Measurements from ENCODE around the gene KLHL1.

Gene KLHL1

GRCh38 chr13:70014337-70014736, 93.9 kb downstream of the KLHL1 start:
- DNase-seq, result no peak

GRCh38 chr13:69999875-70000274, 108.4 kb downstream of the KLHL1 start:
- no peak for DNase-seq

- no peak for DNase-seq
Observed at GRCh38 chr13:69997061-69997460, 111.2 kb downstream of the KLHL1 start.

- DNase-seq, result no peak
Observed at GRCh38 chr13:69980799-69981198, 127.5 kb downstream of the KLHL1 start.

- DNase-seq, result no peak
Observed at GRCh38 chr13:69975496-69975895, 132.8 kb downstream of the KLHL1 start.

- DNase-seq, result no peak
Observed at GRCh38 chr13:69970520-69970919, 137.7 kb downstream of the KLHL1 start.

- DNase-seq, result no peak
Observed at GRCh38 chr13:69959046-69959445, 149.2 kb downstream of the KLHL1 start.

GRCh38 chr13:69956839-69957238, 151.4 kb downstream of the KLHL1 start:
- no peak for DNase-seq

GRCh38 chr13:69956349-69956748, 151.9 kb downstream of the KLHL1 start:
- DNase-seq, result no peak

GRCh38 chr13:69955271-69955670, 153.0 kb downstream of the KLHL1 start:
- no peak for DNase-seq

GRCh38 chr13:69951412-69951811, 156.8 kb downstream of the KLHL1 start:
- DNase-seq, result no peak

- no peak for DNase-seq
Observed at GRCh38 chr13:69950160-69950559, 158.1 kb downstream of the KLHL1 start.

- no peak for DNase-seq
Observed at GRCh38 chr13:69948016-69948415, 160.2 kb downstream of the KLHL1 start.

- no peak for DNase-seq
Observed at GRCh38 chr13:69947582-69947981, 160.7 kb downstream of the KLHL1 start.

GRCh38 chr13:69946511-69946910, 161.7 kb downstream of the KLHL1 start:
- no peak for DNase-seq

- no peak for DNase-seq
Observed at GRCh38 chr13:69935043-69935442, 173.2 kb downstream of the KLHL1 start.

GRCh38 chr13:69928262-69928661, 180.0 kb downstream of the KLHL1 start:
- DNase-seq, result no peak

GRCh38 chr13:69921156-69921555, 187.1 kb downstream of the KLHL1 start:
- no peak for DNase-seq

GRCh38 chr13:69912630-69913029, 195.6 kb downstream of the KLHL1 start:
- no peak for DNase-seq

- no peak for DNase-seq
Observed at GRCh38 chr13:69910800-69911199, 197.5 kb downstream of the KLHL1 start.

GRCh38 chr13:69904784-69905183, 203.5 kb downstream of the KLHL1 start:
- no peak for DNase-seq

- DNase-seq, result no peak
Observed at GRCh38 chr13:69903081-69903480, 205.2 kb downstream of the KLHL1 start.

- no peak for DNase-seq
Observed at GRCh38 chr13:69882451-69882850, 225.8 kb downstream of the KLHL1 start.

- no peak for DNase-seq
Observed at GRCh38 chr13:69879936-69880335, 228.3 kb downstream of the KLHL1 start.

GRCh38 chr13:69872321-69873047, 235.8 kb downstream of the KLHL1 start:
- DNase-seq, result no peak

Data from activated CD8-positive, alpha-beta memory T cell treated with anti-CD3 and anti-CD28 coated beads, Interleukin-2, amount 50 U/mL, for 4 hours (primary cell).